IMR-90 (cell line): ENCODE measurements around the gene FNDC7. TPM values are rescaled to one million over a fixed set of nuclear protein-coding genes. Genes with fewer than 3 reads are reported as not detected.

Experiments
- ATAC-seq: fragments of 200-7000 bp; cut with Tn5 transposase; 2 replicates; pipeline ENCODE4 v1.9.1; 2020; ENCODE audit warnings: low read depth, mild to moderate bottlenecking, moderate library complexity
- BruUV-seq: library from RNA; stranded (reverse); fragments of 400-500 nt; replicated peaks from 2 replicates; lab custom pipeline; 2021; lab: Mats Ljungman, UMichigan
- CTCF ChIA-PET: fragments of 300-600 bp; formaldehyde crosslinking; extraction: SDS; loops from one replicate; lab custom pipeline; 2021; ENCODE audit warnings: antibody characterized with exemption; lab: Yijun Ruan, JAX
- POLR2A ChIA-PET: fragments of 300-600 bp; sonication (Branson Sonifier 250); formaldehyde crosslinking; loops from one replicate; lab custom pipeline; 2022; ENCODE audit warnings: antibody characterized with exemption; ENCODE audit not compliant: unreplicated experiment; lab: Charles Lee
- DNase-seq: peaks from one replicate; pipeline ENCODE4 v3.0.0; 2013
- H2AFZ ChIP-seq: replicated peaks from 2 replicates; pipeline ENCODE3; 2013; ENCODE audit warnings: low read length, mild to moderate bottlenecking; ENCODE audit not compliant: poor library complexity
- H2AK5ac ChIP-seq: 2 replicates; pipeline ENCODE4 v1.6.1; 2013; ENCODE audit warnings: low read depth, low read length, inconsistent platforms
- H2AK9ac ChIP-seq: replicated peaks from 2 replicates; pipeline ENCODE3; 2013; ENCODE audit warnings: mild to moderate bottlenecking, low read depth, low read length, moderate library complexity; ENCODE audit not compliant: poor library complexity
- H2BK120ac ChIP-seq: 2 replicates; pipeline ENCODE4 v1.6.1; 2013; ENCODE audit warnings: low read depth, low read length, inconsistent platforms
- H2BK15ac ChIP-seq: 3 replicates; pipeline ENCODE4 v1.6.1; 2013; ENCODE audit warnings: low read depth, low read length, inconsistent platforms
- H2BK20ac ChIP-seq: 2 replicates; pipeline ENCODE4 v1.6.1; 2013; ENCODE audit warnings: low read depth, mild to moderate bottlenecking, inconsistent platforms, low read length, moderate library complexity
- H2BK5ac ChIP-seq: 2 replicates; pipeline ENCODE4 v1.6.1; 2013; ENCODE audit warnings: mild to moderate bottlenecking, low read depth, low read length, inconsistent platforms; ENCODE audit not compliant: poor library complexity, severe bottlenecking
- H3K14ac ChIP-seq: replicated peaks from 2 replicates; pipeline ENCODE4 v1.6.1; 2013; ENCODE audit warnings: low read depth, low read length, inconsistent platforms
- H3K18ac ChIP-seq: 2 replicates; pipeline ENCODE4 v1.6.1; 2013; ENCODE audit warnings: low read depth, low read length, control low read depth
- H3K23ac ChIP-seq: 2 replicates; pipeline ENCODE4 v1.6.1; 2013; ENCODE audit warnings: low read depth, low read length, inconsistent platforms
- H3K27ac ChIP-seq: 2 replicates; pipeline ENCODE4 v1.5.1; 2013; ENCODE audit warnings: mild to moderate bottlenecking, control low read depth, low read length; ENCODE audit not compliant: insufficient read depth
- H3K27me3 ChIP-seq: 2 replicates; pipeline ENCODE4 v1.6.1; 2013; ENCODE audit warnings: low read length; ENCODE audit not compliant: control insufficient read depth, insufficient read depth
- H3K36me3 ChIP-seq: 2 replicates; pipeline ENCODE4 v1.6.1; 2013; ENCODE audit warnings: low read length, mixed read lengths; ENCODE audit not compliant: control insufficient read depth, insufficient read depth
- H3K4ac ChIP-seq: 2 replicates; pipeline ENCODE4 v1.6.1; 2013; ENCODE audit warnings: low read depth, low read length, inconsistent platforms
- H3K4me1 ChIP-seq: 2 replicates; pipeline ENCODE4 v1.6.1; 2013; ENCODE audit warnings: low read length, mixed read lengths; ENCODE audit not compliant: control insufficient read depth, insufficient read depth
- H3K4me2 ChIP-seq: 2 replicates; pipeline ENCODE4 v1.6.1; 2013; ENCODE audit warnings: low read depth, mild to moderate bottlenecking, control low read depth, low read length, moderate library complexity
- H3K4me3 ChIP-seq: 2 replicates; pipeline ENCODE4 v1.5.1; 2013; ENCODE audit warnings: low read depth, mild to moderate bottlenecking, control low read depth, low read length, moderate library complexity; ENCODE audit not compliant: insufficient read depth
- H3K56ac ChIP-seq: 2 replicates; pipeline ENCODE4 v1.6.1; 2013; ENCODE audit warnings: low read length, inconsistent platforms; ENCODE audit not compliant: insufficient read depth; ENCODE audit errors: extremely low read depth
- H3K79me1 ChIP-seq, 2 experiments: 2 replicates each; pipeline ENCODE4 v1.6.1; 2013; ENCODE audit warnings: low read length in 2 of 2, inconsistent platforms in 1 of 2, low read depth in 1 of 2
- H3K9ac ChIP-seq: 2 replicates; pipeline ENCODE4 v1.6.1; 2013; ENCODE audit warnings: low read depth, low read length, control low read depth
- H3K9me1 ChIP-seq: 2 replicates; pipeline ENCODE4 v1.6.1; 2013; ENCODE audit warnings: low read length, inconsistent platforms; ENCODE audit not compliant: insufficient read depth
- H3K9me3 ChIP-seq: 2 replicates; pipeline ENCODE4 v1.6.1; 2013; ENCODE audit warnings: low read length; ENCODE audit not compliant: control insufficient read depth, insufficient read depth
- H4K20me1 ChIP-seq: 2 replicates; pipeline ENCODE4 v1.6.1; 2013; ENCODE audit warnings: low read length, inconsistent platforms; ENCODE audit not compliant: insufficient read depth
- H4K5ac ChIP-seq: 2 replicates; pipeline ENCODE4 v1.6.1; 2013; ENCODE audit warnings: mild to moderate bottlenecking, low read depth, low read length, control low read depth
- H4K8ac ChIP-seq, 2 experiments: 2 replicates each; pipeline ENCODE4 v1.6.1; 2013; ENCODE audit warnings: low read depth in 2 of 2, low read length in 2 of 2, control low read depth in 1 of 2, inconsistent platforms in 1 of 2
- H4K91ac ChIP-seq: 2 replicates; pipeline ENCODE4 v1.6.1; 2013; ENCODE audit warnings: low read depth, low read length, inconsistent platforms; ENCODE audit not compliant: insufficient read depth
- BHLHE40 ChIP-seq: fragments of 150-350 bp; IDR thresholded peaks from 2 replicates; pipeline ENCODE4 v1.6.1; 2016; ENCODE audit warnings: mild to moderate bottlenecking, low read depth, low read length
- CEBPB ChIP-seq: IDR thresholded peaks from 2 replicates; pipeline ENCODE4 v1.6.1; 2012; ENCODE audit warnings: low read depth, low read length, improper control_type of control experiment
- CHD1 ChIP-seq: IDR thresholded peaks from 2 replicates; pipeline ENCODE4 v1.6.1; 2012; ENCODE audit warnings: low read depth, low read length, improper control_type of control experiment
- FOS ChIP-seq: fragments of 150-350 bp; IDR thresholded peaks from 2 replicates; pipeline ENCODE4 v1.6.1; 2016; ENCODE audit warnings: low read depth, low read length
- MAFK ChIP-seq: IDR thresholded peaks from 2 replicates; pipeline ENCODE4 v1.6.1; 2012; ENCODE audit warnings: low read depth, low read length, improper control_type of control experiment
- MAZ ChIP-seq: IDR thresholded peaks from 2 replicates; pipeline ENCODE4 v1.6.1; 2012; ENCODE audit warnings: low read depth, mild to moderate bottlenecking, low read length, improper control_type of control experiment, moderate library complexity, borderline replicate concordance
- MXI1 ChIP-seq: IDR thresholded peaks from 2 replicates; pipeline ENCODE4 v1.6.1; 2012; ENCODE audit warnings: low read depth, mild to moderate bottlenecking, low read length, moderate library complexity, borderline replicate concordance
- NFE2L2 ChIP-seq: fragments of 150-350 bp; IDR thresholded peaks from 2 replicates; pipeline ENCODE4 v1.6.1; 2016; ENCODE audit warnings: low read depth, mild to moderate bottlenecking, low read length
- POLR2A ChIP-seq: IDR thresholded peaks from 2 replicates; pipeline ENCODE4 v1.6.1; 2012; ENCODE audit warnings: mild to moderate bottlenecking, low read depth, low read length
- RAD21 ChIP-seq: IDR thresholded peaks from 2 replicates; pipeline ENCODE4 v1.6.1; 2012; ENCODE audit warnings: low read length, improper control_type of control experiment
- RCOR1 ChIP-seq: IDR thresholded peaks from 2 replicates; pipeline ENCODE4 v1.6.1; 2012; ENCODE audit warnings: mild to moderate bottlenecking, low read length, improper control_type of control experiment; ENCODE audit not compliant: insufficient replicate concordance
- RFX5 ChIP-seq: IDR thresholded peaks from 2 replicates; pipeline ENCODE4 v1.8.0; 2012; ENCODE audit warnings: low read depth, mild to moderate bottlenecking, low read length, moderate library complexity
- SMC3 ChIP-seq: fragments of 150-350 bp; IDR thresholded peaks from 2 replicates; pipeline ENCODE4 v1.6.1; 2016; ENCODE audit warnings: low read depth, mild to moderate bottlenecking, antibody characterized with exemption, low read length, moderate library complexity
- WGBS, 2 experiments: methylation state at CpG; one replicate each; pipeline versions ENCODE4 v1.1.5 to v1.1.7; 2013; ENCODE audit warnings: missing lambda C conversion rate in 2 of 2; ENCODE audit not compliant: insufficient read length in 1 of 2; ENCODE audit errors: extremely low coverage in 2 of 2; 5-methylcytosine and 5-hydroxymethylcytosine counted together
- dilution Hi-C: fragments of 300-500 bp; cut with HindIII; formaldehyde crosslinking; loops from one replicate; pipeline ENCODE4 v1.14.3; 2018; ENCODE audit warnings: low sequenced_read_pairs; ENCODE audit not compliant: unreplicated experiment
- in situ Hi-C: fragments of 300-500 bp; cut with MboI; formaldehyde crosslinking; loops from 3 replicates; pipeline ENCODE4 v1.14.3; 2019; ENCODE audit warnings: low sequenced_read_pairs, inconsistent platforms, mixed read lengths
- intact Hi-C: fragments of 100-400 bp; cut with micrococcal nuclease; formaldehyde crosslinking; loops from 2 replicates; pipeline ENCODE4 v1.10.0; 2022
- polyA plus RNA-seq, 3 experiments: library from polyadenylated mRNA; depleted of rRNA; stranded (reverse); fragments of >200 nt; gene quantifications; 2 replicates each; pipeline ENCODE4 v1.2.3, GENCODE V29; 2012; ENCODE audit warnings: low replicate concordance in 1 of 3
- total RNA-seq: library from RNA; depleted of rRNA; stranded (reverse); fragments of >200 nt; gene quantifications from 2 replicates; pipeline ENCODE4 v1.2.3, GENCODE V29; 2012
- TF ChIP-seq, protein P1 (sequence below): conservative IDR thresholded peaks from 2 replicates; pipeline ENCODE4 v1.5.1; 2012; ENCODE audit warnings: mild to moderate bottlenecking, low read depth, low read length, improper control_type of control experiment
- TF ChIP-seq, protein P2 (sequence below): fragments of 150-350 bp; IDR thresholded peaks from 2 replicates; pipeline ENCODE4 v1.6.1; 2017; ENCODE audit warnings: mild to moderate bottlenecking, antibody characterized with exemption, low read length, low read depth

Gene FNDC7
- total and polyA plus RNA-seq, 2 of the 4 experiments (the other 2 are of a cell fraction), result not detected

DNA sequence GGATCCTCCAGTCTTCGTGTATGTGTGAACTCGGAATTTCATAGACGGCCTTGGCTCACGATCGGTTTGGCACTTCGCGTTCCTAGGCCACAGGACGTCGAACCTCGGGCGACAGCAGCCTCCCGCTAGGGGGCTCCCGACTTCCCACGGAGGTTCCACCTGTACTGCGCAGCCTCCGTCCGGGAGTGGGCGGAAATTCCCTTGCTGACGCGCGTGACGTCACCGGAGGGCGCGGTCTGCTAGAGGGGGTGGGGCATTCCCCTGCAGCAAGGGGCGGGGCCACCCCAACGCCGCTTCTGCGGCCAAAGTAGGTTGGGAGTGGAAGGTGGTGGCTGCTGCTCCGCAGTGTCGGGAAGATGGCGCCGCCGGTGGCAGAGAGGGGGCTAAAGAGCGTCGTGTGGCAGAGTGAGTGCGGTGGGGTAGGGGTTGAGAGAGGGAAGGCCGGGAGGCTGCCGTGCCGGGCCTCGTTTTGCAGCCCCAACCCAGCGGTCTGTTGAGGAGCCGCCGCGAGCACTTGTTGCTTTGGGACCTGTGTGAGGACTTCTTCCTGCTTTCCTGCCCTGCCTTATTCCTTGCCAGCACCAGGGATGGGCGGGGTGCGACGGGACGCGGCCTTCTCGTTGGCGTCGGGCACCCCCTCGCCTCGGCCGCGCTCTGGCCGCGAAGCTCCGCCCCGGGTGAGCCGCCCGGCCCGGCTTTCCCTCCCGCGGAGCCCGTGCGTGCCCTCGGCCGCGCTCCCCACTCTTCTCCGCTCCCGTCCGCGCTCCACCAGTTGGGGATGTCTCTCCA is 33.9 kb downstream of the FNDC7 start, which contains the start of gene STXBP3:
STXBP3 (plus strand) TSS at position 293 of the 789 bp plus-strand sequence; CDS start at position 357, 64 bp downstream.
- dilution Hi-C loops (no loop called here), in situ Hi-C loops (loop anchor here (5.0 kb wide), 1 partner anchor 54 kb away; the partner anchor contains the start of gene PRPF38B), intact Hi-C loops (loop anchor here (1.0 to 2.0 kb wide), 3 partner anchors 24 to 150 kb away; partner anchors contain the start of gene PRPF38B)
- Histone ChIP-seq H3K9me3 (no peaks in the 10 kb centered on the region), H3K14ac (peak within 1 kb of the TSS; percentile 84), H2BK15ac (peak within 1 kb of the TSS; percentile 39; the same call in 1 of the 3 replicates), H3K18ac (peak within 1 kb of the TSS; percentile 68), H3K27me3 (peaks cover 4% of the 10 kb centered on the region; the same call in 1 of the 2 replicates), H4K8ac (peak within 1 kb of the TSS; percentile 27 to 94), H2BK5ac (peak within 1 kb of the TSS; percentile 85), H3K4me3 (peak within 1 kb of the TSS; percentile 76), H4K91ac (peak within 1 kb of the TSS; percentile 78), H3K4ac (peak within 1 kb of the TSS; percentile 80), H3K79me1 (peaks cover 17 to 29% of the 10 kb centered on the region in 2 experiments; a peak in 3 of 4 replicates), H2AK5ac (peak within 1 kb of the TSS; percentile 53), H3K4me2 (peak within 1 kb of the TSS; percentile 79), H3K9me1 (0 out of 2 replicates have a peak, but pooled peaks cover 2% of the 10 kb centered on the region), H2BK20ac (peak within 1 kb of the TSS; percentile 81; the same call in 1 of the 2 replicates), H4K5ac (peak within 1 kb of the TSS; percentile 76), H3K36me3 (peaks cover 3% of the 10 kb centered on the region; the same call in 1 of the 2 replicates), H3K27ac (peak within 1 kb of the TSS; percentile 86), H2AFZ (peak within 1 kb of the TSS; percentile 97), H4K20me1 (peaks cover 6% of the 10 kb centered on the region; the same call in 1 of the 2 replicates), H2AK9ac (peak within 1 kb of the TSS; percentile 96), H3K4me1 (no peaks in the 10 kb centered on the region), H3K9ac (peak within 1 kb of the TSS; percentile 86), H3K56ac (peak within 1 kb of the TSS; percentile 94), H2BK120ac (peak within 1 kb of the TSS; percentile 84), H3K23ac (peak within 1 kb of the TSS; percentile 59)
- WGBS, 2 experiments, result 3% methylated on average over 34 of the region's 75 CpGs; no CpG with 5 or more reads in 1 of the 2 experiments
- peak; percentile 98 for DNase-seq
- CTCF ChIA-PET, result interaction anchor here (1.2 kb wide), 1 partner anchor 9 kb away, joined by 5 read pairs; no protein-coding TSS in a partner anchor
- POLR2A ChIA-PET, result interaction anchor here (0.6 to 0.7 kb wide), 4 partner anchors 46 to 625 kb away, joined by 3 to 10 read pairs (median 3); no protein-coding TSS in a partner anchor
- BruUV-seq, result no TSS peak
- peak; percentile 95 for ATAC-seq
- TF ChIP-seq RAD21 (peak; percentile 49), MXI1 (no peak), POLR2A (peak; percentile 92), BHLHE40 (0 out of 2 replicates have a peak, but pooled peaks have one; percentile 8), FOS (peak; percentile 34), RFX5 (no peak), CEBPB (no peak), RCOR1 (peak; percentile 62), SMC3 (peak; percentile 53), MAZ (peak; percentile 94), MAFK (no peak), NFE2L2 (no peak), CHD1 (no peak; the same call in 1 of the 2 replicates)
- TF ChIP-seq, protein P1, sequence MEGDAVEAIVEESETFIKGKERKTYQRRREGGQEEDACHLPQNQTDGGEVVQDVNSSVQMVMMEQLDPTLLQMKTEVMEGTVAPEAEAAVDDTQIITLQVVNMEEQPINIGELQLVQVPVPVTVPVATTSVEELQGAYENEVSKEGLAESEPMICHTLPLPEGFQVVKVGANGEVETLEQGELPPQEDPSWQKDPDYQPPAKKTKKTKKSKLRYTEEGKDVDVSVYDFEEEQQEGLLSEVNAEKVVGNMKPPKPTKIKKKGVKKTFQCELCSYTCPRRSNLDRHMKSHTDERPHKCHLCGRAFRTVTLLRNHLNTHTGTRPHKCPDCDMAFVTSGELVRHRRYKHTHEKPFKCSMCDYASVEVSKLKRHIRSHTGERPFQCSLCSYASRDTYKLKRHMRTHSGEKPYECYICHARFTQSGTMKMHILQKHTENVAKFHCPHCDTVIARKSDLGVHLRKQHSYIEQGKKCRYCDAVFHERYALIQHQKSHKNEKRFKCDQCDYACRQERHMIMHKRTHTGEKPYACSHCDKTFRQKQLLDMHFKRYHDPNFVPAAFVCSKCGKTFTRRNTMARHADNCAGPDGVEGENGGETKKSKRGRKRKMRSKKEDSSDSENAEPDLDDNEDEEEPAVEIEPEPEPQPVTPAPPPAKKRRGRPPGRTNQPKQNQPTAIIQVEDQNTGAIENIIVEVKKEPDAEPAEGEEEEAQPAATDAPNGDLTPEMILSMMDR, result peak; percentile 95
- TF ChIP-seq, protein P2, sequence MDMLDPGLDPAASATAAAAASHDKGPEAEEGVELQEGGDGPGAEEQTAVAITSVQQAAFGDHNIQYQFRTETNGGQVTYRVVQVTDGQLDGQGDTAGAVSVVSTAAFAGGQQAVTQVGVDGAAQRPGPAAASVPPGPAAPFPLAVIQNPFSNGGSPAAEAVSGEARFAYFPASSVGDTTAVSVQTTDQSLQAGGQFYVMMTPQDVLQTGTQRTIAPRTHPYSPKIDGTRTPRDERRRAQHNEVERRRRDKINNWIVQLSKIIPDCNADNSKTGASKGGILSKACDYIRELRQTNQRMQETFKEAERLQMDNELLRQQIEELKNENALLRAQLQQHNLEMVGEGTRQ, result 0 out of 2 replicates have a peak, but pooled peaks have one; percentile 2
